CD4-positive, alpha-beta T cell treated with Interleukin-21 for 1 hour (primary cell): ENCODE measurements around the gene CNNM4.

Experiments
- DNase-seq: peaks from one replicate; pipeline ENCODE4 v3.0.0-alpha.2; 2020

The CNNM4 gene

DNA sequence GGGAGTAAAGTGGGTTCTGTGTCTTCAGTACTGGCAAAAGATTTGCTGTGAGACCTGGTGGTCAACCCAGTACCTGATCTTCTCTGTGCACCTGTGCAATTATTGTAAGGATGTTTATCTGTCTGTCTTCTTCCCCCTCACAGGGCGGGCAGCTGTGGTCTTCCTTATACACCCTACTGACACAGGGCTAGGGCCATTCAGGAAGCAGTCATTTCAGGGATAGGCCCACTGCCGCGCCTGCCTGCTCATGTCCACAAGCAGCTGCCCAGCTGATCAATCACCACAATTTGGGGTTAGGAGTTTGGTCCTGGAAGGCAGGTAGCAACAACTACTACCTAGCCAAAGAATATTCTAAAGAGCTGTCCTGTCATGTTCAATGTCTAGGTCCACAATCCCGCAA lies 1.2 kb upstream of the CNNM4 start:
- no peak for DNase-seq

DNA sequence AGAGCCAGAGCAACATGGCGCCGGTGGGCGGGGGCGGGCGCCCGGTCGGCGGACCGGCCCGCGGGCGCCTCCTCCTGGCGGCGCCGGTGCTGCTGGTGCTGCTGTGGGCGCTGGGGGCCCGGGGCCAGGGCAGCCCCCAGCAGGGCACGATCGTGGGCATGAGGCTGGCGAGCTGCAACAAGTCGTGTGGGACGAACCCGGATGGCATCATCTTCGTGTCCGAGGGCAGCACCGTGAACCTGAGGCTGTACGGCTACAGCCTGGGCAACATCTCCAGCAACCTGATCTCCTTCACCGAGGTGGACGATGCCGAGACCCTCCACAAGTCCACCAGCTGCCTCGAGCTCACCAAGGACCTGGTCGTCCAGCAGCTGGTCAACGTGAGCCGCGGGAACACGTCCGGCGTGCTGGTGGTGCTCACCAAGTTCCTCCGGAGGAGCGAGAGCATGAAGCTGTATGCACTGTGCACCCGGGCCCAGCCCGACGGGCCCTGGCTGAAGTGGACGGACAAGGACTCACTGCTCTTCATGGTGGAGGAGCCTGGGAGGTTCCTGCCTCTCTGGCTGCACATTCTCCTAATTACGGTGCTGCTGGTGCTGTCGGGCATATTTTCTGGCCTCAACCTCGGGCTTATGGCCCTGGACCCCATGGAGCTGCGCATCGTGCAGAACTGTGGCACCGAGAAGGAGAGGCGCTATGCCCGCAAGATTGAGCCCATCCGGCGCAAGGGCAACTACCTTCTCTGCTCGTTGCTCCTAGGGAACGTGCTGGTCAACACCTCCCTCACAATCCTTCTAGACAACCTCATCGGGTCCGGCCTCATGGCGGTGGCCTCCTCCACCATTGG lies 507 bp downstream of the CNNM4 start:
- DNase-seq = no peak

DNA sequence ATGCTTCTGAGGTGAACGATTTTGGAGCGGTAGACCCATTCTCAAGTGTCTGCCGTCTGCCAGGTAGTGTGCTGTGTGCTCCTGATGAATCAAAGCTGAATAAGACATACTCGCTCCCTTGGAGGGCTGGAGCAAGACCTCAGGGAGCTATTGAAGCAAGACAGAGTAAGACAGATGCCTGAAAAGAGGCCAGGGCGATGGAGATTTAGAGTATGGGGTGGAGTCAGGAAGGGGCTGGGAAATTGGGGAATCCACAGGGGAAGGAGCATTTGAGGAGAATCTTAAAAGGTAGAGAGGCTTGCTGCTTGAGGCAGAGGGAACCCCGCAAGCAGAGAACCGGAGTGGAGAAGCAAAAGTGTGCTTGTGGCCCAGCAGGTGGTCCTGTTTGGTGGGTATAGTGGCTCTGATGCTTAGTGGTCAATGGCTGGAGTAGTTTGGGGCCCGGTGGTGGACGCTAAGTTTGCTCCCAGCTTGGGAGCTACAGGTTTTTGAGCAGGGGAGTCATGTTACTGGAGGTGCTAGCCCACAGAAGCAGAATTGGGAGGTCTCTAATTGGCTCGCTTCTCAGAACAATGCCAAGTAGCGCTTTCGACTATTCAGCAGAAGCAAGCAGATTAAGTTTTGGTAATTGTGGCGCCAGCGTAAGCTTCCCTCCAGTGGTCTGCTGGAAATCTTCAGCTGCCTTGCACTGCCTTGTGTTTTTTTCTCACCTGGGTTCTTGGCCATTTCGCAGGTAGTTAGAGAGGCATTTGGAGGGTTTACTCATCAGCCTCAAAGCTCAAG lies 2.0 kb downstream of the CNNM4 start:
- no peak for DNase-seq

DNA sequence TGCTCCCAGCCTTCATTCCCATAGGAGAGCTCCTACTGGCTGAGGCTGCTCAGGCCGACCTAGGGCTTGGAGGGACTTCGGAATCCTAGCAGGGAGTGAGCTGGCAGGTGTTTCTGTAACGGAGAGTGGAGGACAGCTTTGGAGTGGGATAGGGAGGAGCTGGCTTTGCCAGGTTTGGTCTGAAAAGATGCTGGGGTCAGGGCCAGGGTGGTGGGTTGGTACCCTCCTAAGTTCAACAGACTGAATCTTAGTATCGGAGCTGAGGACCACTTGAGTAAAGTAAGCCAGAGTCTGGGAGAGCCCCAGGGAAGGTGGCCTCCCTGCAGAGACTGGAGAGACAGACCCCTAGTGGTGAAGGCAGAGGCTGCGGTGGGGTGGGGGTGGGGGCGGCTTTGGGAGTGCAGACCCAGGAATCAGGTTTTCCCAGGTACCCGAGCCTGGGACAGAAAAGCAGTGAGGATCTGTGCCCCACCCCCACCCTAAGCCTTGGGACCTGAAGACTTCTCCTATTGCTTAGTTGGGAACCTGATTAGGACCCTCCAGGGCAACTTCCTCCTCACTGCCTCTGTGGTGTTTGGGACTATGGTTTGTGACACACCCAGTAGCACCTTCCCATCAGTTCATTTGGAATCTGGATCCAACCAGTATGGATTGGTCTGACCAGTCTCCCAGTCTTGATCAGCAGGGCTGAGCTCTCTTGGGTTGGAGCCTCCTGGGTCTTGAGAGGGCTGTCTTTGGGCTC lies 3.0 kb downstream of the CNNM4 start:
- DNase-seq = no peak

DNA sequence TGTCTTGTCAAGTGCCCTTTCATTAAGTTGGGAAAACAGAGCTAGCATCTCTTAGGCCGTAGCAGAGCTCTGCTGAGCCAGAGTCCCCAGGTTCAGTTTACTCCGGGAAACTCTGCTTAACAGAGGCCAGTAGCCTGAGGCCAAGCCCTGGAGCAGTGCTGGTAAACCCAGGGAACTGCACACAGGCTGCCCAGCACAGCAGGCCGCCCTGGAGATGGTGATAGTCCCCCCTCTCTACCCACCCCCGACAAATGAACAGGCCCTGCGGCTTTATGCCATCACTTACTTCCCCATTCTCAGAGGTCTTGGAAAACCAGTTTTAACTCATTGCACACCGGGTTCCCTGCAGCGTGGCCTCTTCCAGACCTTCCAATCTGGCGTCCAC lies 3.5 kb downstream of the CNNM4 start:
- DNase-seq = no peak

DNA sequence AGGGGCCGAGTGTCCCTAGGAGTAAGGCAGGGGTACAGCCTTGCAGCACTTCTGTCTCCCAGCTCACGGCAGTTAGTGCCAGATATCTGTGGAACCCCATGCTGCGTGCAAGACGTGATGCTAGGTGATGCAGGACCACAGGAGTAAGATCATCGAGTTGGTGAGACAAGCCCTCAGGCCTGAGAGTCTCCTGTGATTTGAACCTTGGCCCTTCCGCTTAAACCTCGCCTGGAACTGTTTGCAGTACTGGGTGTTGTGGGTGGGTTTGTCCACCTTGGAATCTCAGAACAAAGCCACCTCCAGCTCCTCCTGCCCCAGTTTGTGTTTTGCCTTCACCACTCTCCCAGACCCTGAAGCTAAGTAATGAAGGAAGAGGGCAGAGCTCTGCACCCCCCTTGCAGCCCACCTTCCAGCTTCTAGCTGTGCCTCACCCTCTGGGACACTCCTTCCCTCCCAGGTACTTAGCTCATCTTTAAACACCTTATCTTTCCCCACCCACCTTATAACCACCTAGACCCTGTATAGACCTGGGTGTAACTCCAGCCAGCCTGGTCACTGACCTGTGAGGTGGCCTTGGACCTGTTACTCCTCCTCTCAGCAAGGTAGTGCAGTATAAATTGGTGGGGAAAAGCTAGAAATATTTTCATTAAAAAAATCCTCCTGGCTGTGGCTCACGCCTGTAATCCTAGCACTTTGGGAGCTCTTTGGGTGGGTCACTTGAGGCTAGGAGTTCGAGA lies 6.6 kb downstream of the CNNM4 start:
- DNase-seq = no peak

DNA sequence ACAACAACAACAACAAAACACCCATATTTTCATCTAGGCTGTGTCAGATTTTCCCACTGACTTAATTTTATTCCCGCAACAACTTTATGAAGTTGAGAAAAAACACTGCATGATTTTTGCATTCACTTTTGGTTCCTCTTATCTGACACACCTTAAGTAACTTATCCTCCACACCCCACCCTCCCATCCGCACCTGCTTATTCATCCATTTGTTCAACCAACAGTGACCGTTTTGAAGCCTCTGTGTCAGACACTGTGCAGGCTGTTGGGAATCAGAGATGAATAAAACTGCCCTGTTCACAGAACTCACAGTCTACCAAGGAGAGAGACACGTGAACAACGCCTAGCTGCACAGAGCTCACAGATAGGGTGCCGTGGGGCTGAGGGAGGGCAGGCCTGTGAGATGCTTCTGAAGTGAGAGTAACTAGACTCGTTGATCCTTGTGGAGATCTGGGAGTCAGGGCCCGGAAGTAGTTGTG lies 7.4 kb downstream of the CNNM4 start:
- no peak for DNase-seq

DNA sequence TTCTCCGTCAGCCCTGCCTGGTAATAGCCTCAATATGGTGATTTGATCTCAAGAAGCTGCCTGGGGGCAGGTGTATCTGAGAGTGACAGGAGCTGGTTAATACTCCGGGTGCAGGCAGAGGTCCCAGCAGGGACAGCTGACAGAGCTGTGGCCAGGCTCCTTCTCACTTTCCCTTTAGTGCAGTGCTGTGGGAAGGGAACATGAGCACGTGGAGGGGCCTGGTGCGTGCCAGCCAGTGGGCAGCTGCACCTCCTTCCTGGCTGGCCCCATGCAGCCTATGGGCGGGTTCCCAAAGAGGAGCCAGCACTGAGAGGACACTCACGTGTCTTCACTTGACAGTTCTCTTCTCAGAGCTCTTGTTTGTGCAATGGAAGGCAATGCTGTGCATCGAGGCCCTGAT lies 9.1 kb downstream of the CNNM4 start:
- no peak for DNase-seq

DNA sequence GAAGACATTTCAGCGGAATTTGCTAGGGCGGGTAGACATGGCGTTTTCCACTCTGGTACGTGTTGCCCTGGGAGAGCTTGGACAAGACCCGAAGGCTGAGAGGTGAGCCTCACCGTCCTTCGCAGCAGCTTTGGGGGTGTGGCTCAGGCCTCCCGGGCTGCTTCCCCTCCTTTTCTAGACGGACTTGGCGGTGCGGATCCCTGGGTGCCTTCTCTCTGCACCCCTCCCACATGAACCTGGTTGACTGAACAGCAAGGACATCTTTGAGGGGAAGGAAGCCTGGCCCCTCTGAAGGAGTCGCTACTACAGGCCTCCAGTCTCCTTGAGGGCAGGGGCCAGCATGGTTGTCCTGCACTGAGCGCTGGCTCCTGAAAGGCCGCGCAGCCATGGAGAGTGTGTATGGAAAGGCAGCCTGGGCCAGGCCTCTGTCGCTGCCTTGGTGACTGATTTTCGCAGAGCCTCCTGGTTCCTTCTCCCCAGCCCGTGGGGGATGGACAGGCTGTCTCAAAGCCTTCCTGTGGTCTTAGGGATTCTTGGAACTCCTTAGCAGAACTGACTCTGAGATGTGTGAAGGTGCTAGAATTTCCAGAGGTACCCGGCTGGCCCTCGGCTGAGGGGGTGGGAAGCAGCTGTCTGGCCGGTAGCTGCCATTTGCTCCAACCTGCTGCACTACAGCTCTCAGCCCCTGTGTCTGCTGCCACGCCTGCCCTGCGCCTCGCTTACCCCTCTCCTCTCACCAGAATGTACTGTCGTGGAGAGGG lies 9.9 kb downstream of the CNNM4 start:
- no peak for DNase-seq

DNA sequence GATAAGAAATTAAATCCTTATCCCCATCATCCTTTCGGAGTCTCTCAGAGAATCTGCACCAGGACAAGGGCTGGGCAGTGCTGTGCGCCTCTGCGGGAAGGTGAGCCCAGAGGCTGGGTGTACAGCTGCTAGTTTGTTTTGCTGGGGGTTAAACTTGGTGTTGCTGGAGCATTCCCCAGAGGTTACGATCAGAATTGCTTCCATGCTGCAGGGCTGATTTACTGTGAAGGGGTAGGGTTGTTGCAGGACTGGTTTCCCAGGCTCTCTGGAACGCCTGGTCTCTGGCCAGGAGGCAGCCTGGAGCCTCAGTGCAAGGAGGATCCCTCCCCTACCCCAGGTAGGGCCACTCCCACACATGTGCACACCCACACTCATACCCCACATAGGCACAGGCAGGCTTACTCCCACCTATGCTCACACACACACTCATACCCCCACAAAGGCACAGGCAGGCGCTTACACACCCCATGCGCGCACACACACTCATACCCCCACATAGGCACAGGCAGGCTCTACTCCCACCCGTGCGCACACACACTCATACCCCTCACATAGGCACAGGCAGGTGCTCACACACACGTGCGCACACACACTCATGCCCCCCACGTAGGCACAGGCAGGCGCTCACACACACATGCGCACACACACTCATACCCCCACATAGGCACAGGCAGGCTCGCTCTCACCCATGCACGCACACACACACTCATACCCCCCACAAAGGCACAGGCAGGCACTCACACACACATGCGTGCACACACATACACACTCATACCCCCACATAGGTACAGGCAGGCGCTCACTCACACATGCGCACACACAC lies 11.3 kb downstream of the CNNM4 start:
- DNase-seq = no peak

DNA sequence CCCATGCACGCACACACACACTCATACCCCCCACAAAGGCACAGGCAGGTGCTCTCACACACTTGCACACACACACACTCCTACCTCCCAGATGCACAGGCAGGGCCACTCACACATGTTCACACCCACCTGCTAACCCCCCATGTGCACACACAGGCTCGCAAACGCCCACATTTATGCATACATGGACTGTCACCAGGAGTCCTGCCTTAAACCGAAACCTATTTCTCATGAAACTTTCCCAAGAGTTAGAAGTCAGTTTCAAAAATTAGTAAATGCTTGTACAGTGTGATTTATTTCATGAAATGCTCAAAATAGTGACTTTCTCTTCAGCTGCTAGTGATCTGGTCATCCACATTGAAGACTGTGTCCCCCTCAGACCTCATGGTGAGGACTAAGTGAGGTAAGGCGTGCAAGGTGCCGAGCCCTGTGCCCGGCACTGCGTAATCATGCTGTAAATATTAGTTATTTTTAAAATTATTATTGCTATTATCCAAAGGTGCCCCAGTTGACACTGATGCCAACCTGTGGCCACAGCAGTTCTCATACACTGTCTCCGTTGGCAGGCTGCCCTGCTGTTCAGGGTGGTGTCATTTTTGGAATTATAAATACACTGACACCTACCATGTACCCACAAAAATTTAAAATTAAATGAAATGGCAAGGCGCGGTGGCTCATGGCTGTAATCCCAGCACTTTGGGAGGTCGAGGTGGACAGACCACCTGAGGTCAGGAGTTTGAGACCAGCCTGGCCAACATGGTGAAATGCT lies 12.4 kb downstream of the CNNM4 start:
- no peak for DNase-seq

DNA sequence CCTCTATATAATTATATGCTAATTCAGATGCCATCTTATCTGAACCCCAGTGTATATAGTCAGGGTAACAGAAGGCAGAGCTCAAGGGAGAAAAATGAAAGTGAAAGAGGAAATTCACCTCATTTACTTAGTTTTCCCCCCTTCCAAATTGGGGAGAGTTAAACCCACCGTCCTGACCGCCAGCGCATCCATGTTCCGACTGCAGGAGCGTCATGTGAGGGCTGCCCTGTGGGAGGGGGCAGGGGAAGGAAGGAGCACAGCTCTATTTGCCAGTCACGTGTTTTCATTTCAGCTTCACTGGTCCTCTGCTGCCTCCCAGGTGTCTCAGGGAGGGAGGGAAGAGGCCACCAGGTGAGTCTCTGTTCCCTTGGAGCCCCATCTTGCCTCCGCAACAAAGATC lies 13.2 kb downstream of the CNNM4 start:
- DNase-seq = peak; percentile 72

DNA sequence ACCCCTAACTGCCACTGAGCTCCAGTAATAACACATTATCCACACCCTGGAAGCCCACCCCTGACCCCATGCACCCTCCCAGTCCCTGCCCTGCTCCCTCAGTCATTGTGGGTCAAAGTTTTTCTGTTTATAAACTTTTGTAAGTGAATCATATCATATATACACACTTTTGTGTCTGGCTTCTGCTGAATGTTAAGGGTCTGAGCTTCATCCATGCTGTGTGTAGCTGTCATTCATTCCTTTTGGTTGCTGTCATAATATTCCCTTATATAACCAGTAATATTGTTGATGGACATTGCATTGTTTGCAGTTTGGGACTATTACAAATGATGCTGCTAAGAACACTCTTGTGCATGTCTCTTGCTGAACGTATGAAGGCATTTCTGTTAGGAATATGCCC lies 14.5 kb downstream of the CNNM4 start:
- DNase-seq = no peak

DNA sequence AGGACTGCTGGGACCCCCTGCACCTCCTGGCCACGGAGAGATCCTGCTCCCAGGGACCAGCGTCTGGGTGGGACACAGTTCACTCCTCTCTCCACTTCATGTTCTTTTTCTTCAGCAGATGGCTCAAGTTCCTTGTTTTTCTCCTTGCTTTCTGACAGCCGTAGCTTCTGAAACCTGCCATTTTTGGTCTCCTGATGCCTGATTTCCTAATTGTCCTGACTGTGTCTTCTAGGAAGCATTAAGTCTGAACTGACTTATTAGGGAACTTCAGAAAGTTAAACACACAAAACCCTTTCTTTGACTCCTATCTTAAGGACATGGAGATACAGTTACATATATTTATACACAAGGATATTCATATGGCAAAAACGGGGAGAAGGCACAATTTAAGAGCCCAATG lies 22.7 kb downstream of the CNNM4 start:
- DNase-seq = no peak

DNA sequence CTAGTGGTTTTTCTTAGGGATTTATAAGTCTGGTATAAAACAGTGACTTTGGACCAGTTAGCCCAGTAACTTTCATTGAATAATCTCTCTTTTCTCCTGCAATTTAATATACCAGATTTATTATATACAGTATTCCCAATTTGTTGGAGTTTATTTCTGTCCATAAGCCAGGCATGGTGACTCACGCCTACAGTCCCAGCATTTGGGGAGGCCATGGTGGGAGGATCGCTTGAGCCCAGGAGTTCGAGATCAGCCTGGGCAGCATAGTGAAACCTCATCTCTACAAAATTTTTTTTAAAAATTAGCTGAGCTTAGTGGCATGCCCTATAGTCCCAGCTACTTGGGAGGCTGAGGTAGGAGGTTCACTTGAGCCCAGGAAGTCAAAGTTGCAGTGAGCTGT lies 26.7 kb downstream of the CNNM4 start:
- DNase-seq = no peak

DNA sequence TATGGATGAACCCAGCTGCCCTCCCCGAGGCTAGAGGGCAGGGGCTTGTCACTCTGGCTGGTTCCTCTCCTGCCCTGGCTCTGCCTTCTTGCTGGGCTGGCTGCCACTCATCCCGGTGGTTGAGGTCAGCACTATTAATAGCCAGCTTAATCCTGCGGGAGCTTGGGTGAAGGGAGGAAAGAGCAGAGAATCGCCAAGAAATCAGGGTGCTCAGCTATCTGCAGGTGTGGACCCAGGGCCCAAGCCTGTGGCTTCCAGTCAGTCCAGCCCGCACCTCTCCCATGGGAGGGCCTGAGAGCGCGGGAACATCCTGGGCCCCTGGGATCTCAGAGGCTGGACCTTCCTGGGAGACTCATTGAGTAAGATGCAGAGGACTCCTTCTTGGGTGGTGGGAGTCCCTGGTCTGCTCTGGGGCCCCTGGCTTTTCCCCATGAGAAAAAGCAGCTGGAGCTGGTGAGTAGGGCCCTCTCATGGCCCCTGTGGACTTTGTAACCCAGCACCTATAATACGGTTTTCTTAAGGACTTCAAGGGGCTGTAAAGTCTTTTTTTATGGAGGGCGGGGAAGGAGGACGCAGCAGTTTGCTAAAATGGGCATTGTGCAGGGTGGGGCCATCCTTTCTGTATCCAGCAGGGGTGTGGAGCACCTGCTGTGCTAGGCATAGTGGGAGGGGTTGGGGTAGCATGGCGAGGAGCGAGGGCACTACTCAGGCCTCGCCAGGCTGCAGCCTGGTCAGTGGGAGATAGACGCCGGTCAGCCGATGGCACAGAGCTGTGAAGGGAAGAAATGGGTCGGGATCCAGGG lies 27.9 kb downstream of the CNNM4 start:
- no peak for DNase-seq

DNA sequence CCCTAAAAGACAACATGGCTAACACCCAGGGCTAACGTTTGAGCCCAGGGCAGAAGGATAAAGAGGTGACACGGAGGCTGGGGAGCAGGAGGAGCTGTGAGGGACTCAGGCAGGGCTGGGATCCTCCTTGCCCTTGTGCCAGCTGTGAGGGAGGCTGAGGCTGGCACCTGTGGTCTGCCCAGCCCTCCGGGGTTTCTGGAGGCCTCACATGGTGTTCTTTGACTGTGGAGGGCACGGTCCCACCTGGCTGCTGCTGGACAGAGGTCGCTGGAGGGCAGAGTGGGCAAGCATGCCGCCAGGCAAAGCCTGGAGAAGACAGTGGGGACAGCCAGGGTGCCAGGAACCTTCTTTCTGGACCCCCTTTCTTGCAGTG lies 28.5 kb downstream of the CNNM4 start:
- DNase-seq = no peak

DNA sequence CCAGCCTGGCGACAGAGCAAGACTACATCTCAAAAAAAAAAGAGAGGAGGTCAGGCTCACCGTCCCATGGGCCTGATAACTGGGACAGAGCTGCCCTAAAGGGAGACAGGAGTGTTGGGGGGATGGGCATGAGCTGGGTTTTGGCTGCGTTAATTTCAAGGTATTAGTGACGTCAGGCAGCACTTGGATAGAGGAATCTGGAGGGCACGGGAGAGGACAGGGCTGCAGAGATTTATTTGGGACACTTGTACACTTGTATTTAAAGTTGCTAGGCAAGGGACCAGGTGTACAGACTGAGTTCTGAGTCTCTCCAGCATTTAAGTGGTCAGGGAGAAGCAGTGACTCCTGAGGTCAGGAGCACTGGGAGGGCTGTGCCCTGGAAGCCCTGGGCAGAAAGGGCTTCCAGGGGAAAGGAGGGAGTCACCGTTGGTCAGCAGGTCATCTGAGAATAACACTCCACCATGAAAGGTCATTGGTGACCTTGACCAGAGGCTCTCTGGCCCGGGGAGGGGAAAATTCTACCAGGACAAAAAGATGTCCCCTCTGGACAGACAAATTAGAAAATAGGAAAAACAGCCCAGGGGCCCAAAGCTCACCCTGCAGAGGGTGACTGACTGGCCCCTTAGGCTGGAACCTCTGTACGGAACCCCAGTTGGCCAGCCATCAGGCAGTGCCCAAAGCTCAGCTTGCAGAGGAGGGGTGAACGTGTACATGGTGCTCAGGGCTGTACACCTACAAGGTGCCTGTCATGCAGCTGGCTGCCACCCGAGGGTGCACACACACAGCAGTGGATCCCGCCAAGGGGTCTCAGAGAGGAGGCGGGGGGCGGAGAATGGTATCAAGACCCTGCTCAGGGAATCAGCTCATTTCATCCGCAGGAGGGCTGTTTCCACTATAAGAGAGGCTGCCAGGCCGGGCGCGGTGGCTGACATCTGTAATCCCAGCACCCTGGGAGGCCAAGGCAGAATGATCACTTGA lies 32.4 kb downstream of the CNNM4 start:
- DNase-seq = no peak
